CD4-positive, alpha-beta T cell treated with Interleukin-2 at 100 ng/mL for 4 hours (primary cell): ENCODE measurements around the gene PDGFA.

Experiments
- DNase-seq: peaks from one replicate; pipeline ENCODE4 v3.0.0-alpha.2; 2020; ENCODE audit warnings: low spot score

The PDGFA gene

DNA sequence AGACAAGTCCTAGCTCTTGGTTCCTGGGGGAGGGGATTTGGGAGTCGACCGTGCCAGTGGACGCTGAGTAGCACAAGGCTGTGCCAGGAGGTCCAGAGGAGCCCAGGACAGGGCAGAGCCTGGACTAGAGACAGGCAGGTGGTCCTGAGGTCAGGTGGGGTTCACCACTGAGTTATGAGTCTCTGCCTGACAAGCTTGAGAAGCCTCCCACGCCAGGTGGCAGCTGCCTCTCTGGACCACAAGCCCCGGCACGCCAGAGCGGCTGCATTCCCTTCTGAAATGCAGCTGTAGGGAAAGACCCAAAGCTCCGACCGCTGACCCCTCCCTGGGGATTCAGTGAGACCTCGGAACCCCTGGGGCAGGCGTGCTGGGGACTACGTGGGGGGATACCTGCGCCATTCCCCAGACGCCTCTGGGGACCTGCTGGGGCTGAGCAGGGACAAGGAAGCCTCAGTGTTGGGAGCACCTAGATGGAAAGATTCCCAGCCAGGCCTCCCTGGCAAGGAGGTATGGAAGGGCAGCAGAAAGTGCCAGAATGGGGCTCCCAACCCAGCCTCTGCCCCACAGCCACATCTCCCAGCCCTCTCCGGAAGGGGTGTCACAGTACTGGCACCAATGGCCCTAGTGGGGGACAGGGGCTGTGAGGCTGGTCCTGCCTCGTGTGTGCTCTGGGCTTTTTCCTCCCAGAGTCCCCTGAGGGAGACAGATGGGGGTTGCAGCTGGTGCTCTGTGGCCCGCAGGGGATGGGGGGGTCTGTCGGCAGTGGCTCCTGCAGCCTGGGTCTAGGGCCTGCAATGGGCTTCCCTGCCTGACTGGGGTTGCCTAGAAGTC, 29.0 kb downstream of the PDGFA start:
- DNase-seq: no peak

DNA sequence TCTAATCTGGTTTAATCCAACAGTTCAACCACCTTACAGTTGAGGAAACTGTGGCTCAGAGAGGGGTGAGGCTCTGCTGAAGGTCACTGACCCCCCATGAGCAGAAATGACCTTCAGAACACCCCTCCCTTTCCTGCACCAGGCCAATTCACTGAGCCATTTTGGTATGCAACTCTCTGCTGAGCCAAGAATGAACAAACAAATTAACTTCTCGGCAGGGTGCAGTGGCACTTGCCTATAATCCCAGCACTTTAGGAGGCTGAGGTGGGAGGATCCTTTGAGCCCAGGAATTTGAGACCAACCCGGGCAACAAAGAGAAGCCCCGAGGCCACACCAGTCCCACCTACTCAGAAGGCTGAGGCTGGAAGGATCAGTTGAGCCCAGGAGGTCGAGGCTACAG, 29.8 kb downstream of the PDGFA start:
- no peak for DNase-seq

DNA sequence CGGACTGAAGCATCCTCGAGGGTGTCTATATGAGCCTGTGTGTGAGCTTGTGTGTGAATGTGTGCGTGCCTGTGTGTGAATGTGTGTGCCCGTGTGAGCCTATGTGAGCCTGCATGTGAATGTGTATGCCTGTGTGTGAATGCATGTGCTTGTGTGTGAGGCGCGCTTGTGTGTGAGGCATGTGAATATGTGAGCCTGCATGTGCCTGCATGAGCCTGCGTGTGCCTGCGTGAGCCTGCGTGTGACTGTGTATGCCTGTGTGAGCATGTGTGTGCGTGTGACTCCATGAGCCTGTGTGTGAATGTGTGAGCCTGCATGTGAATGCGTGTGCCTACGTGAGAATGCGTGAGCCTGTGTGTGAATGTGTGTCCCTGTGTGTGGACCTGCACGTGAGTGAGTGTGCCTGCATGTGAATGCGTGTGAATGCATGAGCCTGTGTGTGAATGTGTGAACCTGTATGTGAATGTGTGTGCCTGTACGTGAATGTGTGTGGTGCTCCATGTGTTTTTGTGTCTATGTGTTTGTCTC, 33.4 kb downstream of the PDGFA start:
- no peak for DNase-seq

DNA sequence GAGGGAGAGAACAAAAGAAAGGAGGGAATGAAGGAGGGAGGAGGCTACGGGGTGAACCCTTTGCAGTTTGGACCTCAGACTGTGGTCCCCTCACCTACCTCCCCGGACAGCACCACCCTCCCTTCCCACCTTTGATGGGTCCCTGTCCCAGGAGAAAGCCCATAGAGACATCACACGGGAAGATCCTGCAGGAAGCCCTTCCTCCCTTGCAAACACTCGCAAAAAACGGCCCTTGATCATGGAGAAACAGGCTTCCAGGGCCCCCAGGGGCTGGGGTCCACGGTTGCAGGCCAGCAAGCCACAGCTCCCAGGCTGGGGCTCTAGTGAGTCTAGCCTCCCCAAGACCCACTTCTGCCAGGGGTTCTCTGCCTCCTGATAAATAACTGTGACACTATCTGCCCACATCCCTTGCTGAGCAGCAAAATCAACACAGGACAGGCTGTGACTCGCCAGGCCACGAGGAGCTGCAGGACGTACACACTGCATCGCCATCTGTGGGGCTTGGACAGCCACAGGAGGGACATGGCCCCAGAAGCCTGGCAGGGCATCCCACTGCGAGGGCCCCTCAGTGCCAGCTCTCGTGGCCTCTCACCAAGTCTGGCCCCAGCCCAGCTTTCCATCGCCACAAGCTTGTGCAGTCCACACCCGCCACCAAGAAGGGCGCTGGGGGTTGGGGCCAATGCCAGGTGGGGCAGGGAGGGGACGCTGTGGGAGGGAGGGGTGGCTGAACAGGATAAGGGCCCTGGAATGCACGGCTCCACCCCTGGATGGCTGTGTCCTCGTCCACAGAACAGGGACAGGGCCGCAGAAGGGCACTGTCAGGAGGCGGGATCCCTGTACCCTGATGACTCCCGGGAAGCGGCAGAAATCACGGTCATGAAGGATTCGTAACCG, 34.2 kb downstream of the PDGFA start:
- DNase-seq: no peak

DNA sequence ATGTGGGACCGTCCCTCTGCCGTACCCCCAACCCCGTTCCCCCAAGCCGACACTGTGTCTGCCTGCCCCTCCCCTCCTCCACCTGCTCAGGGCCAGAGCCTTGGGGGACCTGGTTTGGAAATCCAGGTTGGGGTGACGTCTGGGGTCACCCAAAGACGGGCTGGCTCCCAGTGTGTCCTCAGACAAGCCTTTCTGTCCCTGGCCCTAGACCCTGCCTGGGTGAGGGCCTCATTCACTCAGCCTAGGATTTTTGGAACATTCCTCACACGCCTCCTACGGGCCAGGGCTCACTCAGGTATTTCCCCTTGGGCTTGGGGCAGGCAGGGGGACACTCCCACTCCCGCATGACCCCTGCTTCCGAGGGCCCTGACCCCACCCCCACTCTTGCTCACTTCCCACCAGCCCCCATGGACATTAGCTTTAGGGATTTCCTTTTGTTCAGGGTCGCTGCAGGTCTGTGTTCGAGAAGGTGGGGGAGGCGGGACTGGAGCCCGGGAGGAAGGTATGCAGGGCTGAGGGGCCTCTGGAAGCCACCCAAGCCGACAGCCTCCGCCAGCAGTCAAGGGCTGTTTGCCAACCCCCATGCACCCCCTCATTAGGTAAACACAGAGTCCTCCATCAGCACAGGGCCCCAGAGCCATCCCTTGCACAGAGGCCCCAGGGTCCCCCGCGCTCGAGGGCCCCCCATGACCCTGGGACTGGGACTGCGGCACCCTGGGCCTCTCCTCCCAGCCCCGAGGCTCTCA, 35.1 kb downstream of the PDGFA start:
- DNase-seq: no peak

DNA sequence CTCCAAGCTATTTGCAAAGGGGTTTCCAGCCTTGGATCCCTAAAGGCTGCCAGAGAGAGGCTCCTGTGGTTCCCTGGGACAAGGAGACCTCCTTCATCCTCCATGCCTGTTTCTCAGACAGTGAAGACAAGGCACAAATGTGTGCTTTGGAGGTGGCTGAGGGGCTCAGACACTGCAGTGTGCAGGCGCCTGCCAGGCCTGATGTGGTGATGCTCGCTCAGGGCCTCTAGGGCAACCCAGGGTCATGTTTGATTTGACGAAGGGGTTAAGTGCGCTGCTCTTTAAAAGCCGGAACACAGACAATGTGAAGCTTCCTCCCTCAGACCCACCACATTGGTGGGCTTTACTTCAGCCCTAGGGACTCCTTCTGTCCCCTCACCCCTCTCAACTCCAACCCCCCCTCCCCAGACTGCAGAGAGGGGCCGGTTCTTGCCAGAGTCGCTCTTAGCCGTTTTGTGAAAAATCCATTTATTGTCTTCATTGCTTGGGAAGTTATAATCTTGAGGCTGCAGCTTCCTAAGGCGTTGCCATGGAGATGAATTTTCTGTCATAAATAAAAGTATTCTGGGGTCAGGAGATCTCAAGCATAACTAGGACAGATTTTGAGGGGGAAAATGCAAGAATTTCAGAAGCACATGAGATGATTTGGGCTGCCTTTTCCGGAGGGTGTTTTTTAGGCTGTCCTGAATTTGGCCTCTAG, 35.8 kb downstream of the PDGFA start:
- DNase-seq: no peak

DNA sequence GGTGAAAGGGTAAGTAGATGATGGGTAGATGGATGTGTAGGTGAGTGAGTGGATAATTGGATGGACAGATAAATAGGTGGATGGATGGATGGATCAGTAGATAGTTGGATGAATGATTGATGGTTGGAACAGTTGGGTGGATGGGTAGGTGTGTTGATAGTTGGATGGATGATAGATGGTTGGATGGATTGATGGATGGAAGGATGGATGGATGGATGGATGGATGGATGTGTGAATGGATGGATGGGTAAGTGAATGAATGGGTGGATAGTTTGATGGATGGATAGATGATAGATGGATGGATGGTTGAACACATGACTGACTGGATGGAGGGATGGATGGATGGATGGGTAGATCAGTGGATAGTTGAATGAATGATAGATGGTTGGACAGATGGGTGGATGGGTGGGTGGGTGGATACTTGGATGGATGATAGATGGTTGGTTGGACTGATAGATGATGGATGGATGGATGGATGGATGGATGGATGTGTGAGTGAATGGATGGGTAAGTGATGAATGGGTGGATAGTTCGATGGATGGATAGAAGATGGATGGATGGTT, 37.0 kb downstream of the PDGFA start:
- no peak for DNase-seq

DNA sequence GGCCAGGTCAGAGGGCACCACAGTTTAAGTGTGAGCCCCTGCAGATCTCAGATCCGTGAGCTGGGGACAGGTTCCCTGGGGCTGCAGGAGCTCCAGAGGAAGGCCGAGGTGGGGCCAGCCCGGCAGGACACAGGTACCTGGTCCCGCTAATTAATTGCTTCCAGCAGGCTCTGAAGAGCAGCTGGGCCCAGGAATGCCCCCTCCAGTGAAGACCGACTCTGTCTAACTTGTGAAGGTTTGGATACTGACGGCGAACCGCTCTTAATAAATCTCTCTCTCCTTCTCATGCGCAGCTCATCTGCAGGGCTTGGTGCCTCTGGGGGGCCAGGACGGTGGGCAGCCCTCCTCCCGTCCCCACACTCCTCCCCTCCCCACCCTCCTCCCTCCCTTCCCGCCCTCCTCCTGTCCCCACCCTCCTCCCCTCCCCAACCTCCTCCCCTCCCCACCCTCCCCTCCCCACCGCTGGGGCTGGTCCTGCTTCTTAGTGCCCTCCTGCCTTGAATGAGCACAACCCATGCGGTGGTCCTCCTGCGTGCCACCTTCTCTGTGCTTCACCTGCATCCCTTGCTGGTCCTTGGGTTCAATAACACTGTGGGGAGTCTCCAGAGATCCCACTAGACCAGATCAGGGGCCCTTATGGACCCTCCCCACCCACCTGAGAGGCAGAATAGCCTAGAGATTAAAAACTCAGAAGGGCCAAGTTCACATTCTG, 38.3 kb downstream of the PDGFA start:
- DNase-seq: no peak

DNA sequence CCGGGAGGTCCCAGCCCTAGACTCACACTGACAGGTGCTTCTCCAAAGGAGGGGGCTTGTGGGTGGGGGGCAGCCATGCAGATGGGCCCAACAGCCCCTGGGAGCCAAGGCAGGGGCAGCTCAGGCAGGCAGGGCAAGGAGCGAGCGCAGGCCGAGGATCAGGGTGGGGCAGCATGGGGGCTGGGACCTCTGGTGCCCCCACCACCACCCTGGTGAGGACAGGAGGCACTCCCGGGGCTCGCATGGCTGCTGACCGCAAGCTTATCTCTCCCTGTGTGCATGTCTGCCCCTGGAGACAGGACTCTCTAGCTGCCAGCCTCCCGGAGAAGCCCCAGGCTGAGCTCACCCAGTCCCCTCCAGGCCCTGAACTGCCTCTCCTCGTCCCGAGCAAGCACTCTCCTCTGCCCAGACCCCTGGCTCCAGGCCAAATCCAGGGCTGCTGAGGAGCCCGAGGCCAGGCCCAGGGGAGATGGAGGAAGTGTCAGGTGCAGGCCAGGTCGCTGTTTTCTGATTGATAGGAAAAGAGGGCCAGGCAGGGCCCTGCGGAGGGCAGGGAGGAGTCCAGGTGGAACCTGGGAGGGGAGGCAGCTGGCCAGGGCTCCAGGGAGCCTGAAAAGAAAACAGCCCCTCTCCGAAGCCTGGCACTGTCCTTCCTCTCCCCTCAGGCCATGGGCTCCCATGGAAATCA, 39.0 kb downstream of the PDGFA start:
- no peak for DNase-seq

DNA sequence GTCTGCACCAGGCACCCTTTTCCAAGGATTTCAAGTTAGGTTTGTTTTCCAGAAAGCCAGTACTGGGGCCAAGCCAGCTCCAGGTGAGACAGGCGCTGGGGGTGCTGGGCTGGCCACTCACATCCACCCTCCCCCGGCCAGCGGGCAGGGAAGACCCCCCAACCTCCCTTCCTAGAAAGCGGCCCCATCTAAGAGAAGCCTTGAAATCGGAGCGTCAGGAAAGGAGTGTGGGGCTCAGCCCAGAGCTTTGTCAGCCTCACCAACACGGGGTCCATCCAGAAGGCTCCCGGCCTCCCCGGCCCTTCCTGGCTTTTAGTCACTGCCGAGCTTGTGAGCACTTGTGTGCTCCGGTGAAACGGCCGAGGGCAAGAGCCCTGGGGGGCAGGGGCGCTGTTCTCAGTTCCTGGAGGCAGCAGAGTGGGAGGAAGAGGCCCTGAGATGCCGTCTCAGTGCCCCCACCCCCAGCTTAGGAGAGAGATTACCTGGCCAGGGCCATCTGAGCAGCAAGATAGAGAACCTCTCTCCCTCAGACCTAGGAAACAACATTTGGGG, 39.6 kb downstream of the PDGFA start:
- no peak for DNase-seq

DNA sequence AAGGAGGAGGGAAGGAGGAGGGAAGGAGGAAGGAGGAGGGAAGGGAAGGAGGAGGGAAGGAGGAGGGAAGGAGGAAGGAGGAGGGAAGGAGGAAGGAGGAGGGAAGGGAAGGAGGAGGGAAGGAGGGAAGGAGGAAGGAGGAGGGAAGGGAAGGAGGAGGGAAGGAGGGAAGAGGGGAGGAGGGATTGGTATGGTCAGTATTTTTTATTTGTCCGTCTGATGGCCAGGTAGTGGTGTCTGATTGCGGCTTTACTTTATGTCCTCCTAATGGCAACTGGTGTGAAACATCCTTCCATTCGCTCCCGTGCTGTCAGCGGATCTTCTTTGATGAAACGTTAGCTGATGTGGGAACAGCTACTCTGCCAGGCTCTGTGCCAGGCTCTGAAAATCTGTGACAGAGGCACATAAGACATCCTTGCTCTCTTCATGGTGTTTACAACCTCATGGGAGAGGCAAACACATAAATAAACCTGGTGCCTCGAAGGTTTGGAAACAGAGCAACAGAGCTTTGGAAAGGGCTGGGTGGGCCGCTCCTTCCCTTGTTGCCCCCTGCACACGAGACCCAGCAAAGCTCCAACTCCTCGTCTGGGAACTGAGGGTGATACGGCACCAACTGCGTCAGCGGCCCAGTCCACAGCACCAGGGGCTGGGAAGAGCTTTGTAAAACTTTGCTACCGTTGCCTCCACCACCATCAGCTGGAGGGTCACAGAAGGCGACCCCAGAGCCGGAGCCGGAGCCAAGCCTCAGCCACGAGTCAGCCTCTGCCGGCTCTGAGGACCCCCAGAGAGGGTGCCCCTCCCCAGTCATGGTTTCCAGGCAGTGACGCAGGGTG, 40.3 kb downstream of the PDGFA start:
- DNase-seq: no peak

DNA sequence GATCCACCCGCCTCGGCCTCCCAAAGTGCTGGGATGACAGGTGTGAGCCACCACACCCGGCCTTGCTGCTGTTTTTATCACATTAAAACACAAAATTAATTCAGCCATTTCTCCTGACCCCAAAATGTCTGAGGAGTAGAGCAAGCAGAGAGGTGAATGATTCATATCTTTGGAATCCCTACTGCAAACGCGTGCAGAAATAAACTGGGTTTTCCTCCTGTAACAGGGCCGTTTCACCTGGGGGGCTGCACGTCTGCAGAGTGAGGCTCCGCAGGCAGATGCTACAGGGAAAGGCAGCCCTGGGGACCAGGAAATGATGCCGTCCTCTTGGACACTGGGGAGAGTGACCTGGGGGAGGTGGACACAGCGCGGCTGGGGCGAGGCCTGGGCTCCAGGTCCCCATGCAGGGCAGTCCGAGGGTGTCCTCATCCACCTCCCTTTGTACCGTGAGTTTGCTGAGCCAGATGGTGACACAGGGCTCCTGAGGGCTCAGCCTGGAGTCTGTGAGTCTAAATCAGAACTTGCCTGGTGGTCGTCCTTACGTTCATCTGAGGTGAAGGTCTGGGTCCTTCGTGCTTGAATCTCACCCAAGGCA, 41.9 kb downstream of the PDGFA start:
- no peak for DNase-seq

DNA sequence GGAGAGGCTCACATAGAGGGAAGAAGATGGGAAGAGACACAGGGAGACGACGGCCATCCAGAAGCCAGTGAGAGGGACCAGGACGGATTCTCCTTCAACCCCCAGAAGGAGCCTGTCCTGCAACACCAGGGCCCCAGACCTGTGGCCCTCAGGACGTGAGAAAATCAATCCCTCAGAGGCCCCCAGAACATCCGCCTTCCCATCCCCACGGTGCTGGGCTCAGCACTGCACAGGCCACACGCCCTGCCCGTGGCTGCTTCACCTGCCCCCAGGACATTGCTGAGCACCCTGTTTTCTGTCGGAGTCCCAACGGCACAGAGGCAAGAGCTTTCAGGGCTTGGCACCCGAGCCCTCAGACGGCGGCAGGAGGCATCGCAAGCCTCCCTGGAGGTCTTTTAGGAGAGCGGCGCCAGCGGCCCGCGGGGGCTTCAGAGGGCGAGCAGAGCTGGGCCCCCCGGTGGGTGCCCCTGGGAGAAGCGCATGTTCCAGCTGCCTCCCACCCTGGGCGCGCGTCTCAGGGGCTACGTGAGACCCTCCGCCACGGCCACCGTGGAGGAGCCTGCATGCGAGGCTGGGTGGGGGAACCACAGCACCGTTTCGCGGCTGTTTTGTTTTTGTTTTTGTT, 42.8 kb downstream of the PDGFA start:
- no peak for DNase-seq

DNA sequence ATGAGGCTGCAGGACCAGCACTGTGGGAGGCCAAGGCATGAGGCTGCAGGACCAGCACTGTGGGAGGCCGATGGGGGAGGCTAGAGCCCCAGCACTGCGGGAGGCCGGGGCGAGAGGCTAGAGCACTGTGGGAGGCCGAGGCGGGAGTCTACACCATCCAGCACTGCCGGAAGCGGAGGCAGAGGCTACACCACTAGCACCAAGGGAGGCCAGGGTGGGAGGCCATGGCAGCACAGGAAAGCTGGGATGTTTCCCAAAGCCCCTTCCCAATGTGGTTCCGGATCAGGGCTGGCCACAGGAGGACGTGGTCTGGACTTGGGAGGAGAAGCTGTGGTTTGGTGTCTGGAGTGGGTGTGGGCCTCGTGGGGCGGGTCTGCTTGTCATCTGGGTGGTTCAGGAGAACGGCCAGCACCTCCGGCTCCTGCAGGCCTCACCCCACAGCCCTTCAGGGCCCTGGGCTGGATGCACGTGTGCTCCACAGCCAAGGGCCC, 43.6 kb downstream of the PDGFA start:
- no peak for DNase-seq

DNA sequence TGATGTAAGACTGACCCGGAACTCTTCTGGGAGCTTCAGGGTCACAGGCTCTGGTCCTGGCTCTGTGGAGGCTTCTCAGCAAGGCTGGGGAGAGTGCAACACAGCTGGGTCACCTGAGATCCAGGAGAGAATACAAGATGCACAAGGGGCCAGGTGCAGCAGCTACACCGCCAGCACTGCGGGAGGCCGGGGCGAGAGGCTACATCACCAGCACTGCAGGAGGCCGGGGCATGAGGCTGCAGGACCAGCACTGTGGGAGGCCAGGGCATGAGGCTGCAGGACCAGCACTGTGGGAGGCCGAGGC, 44.3 kb downstream of the PDGFA start:
- DNase-seq: no peak

DNA sequence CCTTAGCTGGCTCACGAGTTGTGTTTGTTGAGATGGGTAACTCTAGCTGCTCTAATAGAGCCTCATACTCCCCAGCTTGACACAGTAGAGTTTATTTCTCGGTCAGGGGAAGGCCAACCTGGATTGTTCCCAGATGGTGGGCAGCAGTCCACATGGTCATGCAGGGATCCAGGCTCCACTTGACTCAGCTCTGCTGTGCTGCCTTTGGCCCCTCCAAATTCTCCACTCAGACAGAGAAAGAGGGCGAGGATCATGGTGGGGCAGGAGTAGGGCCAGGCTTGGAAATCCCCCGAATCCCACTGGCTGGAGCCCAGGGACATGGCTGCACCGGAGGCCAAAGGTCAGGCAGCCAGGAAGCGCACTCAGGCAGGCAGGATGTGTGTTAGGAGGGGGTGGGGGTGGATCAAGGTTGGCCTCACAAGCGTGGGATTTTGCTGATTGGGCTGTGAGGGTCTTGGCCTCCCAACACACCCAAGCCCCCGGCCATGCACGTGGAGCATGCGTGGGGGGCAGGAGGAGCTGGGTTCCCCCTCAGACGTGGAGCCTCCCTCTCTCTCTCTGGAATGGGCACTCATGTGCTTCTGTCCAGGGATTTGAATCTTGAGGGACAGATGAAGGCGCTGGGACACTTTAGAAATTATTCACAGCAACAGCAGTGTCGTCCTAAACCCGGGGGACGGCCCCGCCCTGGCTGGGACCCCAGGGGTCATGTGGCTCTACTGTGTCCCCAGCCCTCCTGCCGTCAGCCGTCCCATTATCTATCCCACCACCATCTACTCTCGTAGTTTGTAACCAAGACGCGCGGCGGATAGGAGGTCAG, 44.8 kb downstream of the PDGFA start:
- DNase-seq: no peak
